Ammon's horn (tissue), 1 donor: ENCODE data around the gene SPATA13.
A peak's percentile ranks its signal among the peaks of the same experiment; 100 is the strongest.

Source experiments
- DNase-seq: peaks from one replicate; pipeline ENCODE4 v3.0.0-alpha.2; 2016; ENCODE audit warnings: low spot score

The SPATA13 gene

DNA sequence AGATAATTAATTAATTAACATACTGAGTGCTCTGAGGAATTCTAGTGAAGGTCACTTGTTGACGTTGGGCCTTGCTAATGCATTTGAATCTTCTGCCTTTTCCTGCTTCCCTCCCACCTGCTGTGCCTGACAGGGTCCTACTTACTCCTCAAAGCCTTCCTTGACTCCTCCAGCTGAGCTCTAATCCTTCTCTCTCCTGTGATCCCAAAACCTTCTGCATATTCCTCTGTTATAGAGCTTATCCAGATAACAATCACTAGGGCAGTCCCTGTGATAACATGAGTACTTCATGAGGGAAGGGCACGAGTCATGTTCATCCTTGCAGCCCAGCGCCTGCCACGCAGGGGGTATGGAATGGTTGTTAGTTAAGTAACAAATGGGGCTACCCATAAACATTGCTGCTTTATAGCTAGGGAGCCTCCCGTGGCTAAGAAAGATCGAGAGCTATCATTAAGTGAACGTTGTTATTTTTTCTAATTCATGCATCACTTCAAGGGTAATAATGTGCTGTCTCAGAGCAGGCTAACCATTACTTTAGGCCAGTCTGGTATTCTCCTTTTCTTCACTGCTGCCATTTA lies 19.1 kb upstream of the SPATA13 start:
- DNase-seq = no peak

DNA sequence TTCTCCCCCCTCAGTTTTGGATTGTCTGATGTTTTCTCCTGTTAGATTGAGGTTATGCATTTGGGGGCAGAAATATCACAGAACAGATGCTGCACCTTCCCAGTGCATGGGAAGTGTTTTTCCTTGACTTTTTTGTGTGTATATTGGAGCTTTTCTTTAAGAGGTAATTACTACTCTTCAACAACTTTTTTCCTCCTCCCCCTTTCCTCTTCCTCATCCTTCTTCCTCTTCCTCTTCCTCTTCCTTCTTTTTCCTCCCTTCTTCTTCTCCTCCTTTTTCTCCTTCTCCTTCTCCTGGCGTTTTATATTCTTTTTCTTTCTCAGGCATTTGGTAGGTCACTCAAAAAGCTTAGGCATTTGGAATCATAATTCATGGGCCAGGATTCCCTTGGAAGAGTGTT lies 18.1 kb upstream of the SPATA13 start:
- DNase-seq = no peak

DNA sequence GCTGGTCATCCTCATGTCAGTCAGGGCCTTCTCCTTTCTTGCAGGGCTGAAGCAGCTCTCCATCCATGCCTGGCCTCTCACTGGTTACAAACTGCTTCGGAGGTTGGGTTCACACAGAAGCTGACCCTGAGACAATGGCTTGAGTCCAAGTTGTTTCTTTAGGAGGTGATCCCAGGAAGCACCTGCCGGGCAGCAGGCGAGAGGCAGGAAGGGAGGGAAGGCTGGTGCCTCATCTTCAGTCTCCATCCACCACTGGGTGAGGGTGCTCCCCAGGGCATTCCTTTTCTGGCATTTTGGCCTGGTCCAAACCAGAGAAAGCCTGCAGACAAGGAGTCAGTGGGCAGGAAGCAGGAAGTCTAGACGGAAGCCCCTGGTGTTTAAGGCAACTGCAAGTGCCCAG lies 17.6 kb upstream of the SPATA13 start:
- no peak for DNase-seq

DNA sequence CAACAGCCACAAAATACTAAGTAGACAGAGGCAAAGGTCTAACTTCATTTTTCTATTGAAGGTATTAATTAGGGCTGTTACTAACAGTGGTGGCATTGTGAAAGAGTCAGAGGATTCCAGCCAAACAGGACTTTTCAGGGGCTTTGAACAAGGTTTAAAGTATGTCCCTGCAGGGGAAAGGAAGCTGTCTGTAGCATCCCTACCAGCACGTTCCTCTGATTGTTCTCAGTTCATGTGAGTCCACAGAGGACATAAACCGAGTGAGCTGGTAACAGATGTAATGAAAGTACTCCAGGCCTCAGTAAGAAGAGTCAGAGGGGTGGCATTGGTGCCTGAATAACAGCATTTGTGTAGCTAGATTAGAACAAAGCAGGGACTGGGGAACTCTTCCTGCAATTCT lies 15.3 kb upstream of the SPATA13 start:
- DNase-seq = no peak

DNA sequence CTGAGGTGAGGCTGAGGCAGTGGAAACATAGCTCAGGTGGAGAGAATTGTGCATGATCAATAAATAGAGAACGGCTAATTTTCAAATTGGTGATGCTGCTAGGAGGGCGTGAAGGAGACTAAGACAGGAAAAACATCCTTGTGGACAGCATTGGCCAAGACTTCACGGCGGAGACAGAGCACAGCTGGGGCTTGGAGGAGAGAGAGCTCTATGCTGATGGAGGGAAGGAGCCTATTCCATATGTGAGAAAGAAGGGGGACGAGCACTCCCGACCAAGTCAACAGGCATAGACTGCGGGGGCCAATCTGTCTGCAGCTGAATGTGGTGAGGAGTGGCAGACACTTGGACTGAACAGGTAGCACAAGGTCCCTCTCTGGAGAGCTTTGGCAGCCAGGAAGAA lies 14.8 kb upstream of the SPATA13 start:
- no peak for DNase-seq

DNA sequence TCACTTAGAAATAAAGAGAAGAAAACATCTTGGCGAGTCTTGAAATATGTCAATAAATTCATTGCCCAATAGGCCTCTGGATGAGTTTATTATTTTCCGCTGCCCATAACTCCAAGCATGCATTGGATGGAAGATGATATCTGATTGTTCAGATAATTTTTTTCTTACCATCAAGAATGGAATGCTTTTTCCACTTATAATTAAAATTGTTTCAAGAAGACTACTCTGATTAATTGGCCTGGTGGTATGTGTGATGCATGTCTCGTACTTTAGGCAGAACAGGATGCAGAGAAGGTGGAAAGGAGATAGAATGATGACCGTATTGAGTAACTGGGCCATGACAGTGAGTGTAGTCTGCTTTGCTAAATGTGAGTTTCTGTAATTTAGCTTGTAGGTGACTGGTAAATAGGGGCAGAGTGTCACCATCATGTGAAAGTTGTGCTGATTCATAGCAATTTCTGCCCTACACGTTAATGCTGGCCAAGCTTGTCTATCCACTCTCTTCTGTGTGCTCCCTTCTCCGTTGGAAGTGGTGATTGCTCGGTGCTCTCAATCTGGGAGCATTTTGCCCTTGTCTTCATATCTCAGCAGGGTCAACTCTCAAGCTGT lies 13.5 kb upstream of the SPATA13 start:
- no peak for DNase-seq

DNA sequence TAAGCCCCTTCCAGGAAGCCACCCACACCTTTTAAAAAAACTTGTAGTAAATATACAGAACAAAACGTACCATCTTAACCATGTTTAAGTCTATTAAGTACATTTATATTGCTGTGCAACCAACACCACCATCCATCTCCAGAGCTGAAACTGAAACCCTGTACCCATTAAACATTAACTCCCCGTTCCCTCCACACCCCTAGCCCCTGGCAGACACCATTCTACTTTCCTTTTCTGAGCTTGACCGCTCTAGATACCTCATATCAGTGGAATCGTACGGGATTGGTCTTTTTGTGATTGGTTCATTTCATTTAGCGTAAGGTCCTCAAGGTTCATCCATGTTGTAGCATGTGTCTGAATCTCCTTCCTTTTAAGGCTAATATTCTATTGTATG lies 13.0 kb upstream of the SPATA13 start:
- no peak for DNase-seq

DNA sequence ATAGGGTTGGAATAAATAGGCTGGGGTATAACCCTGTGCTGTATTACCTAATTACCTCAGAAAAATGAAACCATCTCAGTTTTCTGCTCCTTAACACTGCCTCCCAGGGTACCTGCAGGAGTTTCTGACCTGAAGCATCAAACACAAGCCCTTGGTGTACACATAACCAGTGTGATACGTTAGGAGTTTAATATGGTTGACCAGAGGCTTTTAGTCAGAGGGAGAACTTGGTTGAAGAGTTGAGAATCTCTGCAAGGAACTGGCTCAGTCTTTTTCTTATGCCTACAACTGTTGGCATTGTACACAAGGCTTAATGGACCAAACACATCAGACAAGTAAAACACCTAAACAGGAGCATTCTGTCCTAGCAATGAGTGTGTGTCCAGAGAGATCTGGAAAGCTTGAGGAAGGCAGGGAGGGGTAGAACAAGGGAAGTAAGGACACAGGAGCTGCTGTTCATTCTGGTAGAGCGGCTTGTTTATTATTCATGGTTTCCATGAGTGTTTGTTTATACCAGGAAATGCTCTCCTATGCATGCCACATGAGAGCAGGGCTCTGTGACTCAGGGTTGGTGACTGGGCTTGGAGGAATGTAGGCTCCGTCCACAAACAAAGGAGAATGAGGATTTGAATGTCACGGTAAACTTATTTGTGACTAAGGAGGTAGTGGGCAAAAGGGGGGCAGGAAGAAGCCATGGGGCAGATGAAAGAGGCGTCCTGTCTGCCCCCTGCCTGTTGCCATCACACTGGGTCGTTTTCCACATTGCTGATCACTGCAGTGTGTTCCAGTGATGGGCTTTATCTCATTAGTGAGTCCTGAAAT lies 11.9 kb upstream of the SPATA13 start:
- DNase-seq = no peak

DNA sequence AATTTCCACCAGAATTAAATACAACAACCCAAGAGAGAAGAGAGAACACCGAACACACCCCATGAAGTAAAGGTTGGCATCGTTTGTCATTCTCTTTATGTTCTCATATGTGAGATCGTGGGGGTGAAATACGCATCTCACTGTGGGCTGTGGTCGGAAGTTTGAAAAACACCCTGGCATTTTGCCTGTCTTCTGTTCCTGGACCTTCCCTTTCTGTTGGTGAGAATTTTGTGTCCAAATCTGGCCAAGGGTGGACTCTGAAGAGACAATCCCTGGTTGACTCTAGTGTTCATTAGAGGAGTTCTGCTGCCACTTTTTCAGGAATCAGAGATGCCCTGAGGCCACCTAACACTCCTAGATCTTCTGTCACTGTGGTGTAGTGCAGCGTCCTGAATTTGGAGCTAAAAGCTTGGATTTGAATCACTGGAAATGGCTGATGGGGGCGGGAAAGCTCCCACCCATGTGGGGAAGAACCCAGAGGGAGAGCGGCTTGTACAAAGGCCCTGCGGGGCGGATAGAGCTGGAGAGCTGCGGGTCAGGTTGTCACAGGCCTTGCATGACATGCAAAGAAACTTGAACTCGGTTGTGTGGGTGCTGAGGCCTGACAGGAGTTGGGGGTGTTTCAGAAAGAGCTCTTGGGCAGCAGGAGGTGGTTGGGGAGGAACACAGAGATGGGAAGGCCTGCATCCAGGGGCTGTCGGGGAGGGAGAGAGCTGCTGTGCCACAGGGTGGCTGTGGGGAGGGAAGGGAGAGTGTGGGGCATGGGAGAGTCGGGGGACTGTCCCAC lies 11.1 kb upstream of the SPATA13 start:
- DNase-seq = no peak

DNA sequence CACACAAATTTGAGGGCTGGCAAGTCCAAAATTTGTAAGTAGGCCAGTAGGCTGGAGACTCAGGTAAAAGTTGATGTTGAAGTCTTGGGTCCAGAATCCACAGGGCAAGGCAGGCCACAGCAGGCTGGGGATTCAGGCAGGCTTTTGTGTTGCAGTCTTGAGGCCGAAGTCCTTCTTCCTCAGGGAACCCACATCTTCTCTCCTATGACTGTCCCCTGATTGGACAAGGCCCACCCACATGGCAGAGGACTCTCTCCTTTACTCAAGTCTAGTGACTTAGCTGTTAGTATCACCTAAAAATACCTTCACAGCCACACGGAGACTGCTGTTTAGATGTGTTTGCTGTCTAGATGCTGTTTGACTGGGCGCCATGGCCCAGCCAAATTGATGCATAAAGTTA lies 9.9 kb upstream of the SPATA13 start:
- no peak for DNase-seq

DNA sequence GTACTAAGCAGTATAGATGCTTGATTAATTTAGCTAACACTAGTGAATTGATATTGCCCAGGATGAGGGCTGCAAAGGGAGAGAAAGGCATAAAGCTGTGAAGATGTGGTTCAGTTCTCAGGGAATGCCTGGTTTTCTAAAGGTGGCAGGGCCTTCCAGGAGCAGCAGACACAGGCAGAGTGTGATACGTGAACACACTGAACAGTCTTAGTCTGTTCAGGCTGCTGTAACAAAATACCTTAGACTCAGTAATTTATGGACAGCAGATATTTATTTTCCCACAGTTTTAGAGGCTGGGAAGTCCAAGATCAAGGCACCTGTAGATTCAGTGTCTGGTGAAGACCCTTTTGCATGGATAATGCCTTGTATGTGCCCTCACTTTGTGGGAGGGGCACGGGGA lies 8.7 kb upstream of the SPATA13 start:
- DNase-seq = no peak

DNA sequence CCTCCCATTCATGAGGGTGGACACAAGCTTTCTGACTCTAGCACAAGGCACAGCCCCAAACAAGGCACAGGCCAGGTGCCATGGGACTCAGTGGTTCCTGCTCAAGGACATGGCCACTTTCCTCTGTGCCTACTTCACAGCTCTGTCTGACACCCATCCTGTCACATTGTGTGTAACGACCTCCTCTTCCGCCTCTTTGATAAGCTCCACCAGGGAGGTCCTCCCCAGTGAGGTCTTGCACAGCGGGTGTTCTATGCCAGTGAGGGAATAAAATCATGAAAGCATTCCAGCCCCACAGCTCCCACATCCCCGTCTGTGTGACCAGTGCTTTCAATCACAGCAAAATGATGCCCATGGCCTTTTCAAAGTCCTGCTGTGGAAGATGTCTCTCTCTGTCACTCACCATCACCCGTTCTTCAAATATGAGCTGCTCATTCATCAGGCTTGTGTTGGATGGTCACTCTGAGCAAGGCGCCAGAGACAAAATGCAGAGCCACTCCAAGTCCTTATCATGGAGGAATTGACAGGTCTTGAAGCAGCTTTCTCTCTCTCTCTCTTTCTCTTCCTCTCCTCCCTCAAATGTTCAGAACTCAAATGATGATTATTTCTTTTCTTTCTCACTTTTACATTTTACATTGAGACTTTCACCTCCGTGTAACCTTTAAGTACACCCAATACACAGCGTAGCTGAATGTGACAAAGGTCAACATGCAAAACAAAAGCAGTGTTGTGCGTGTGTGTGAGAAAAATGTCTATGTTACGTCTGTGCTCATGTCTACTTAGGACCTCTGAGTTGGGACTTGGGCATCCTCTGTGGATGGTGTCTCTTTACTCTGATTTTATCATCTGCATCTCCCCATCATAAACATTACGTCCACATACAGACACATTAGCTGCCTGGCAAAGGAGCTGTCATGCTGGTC lies 8.0 kb upstream of the SPATA13 start:
- DNase-seq = no peak

DNA sequence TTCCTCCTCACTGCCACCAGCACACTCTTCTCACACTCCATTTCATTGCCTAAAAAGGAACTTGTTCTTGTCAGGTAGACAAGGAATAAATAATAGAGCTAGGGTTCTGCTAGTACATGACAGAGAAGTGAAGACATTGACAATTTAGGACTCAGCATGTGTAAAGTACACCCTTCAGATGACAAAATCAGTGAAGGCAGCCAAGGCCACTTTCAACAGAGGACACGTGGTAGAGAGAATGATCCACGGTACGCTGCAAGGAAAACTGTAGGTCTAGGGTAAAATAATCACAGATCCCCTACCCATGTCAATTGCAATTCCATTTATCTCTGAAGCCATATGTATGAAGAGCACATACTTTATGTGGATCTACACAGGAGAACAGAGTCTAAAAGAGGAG lies 7.2 kb upstream of the SPATA13 start:
- DNase-seq = no peak

DNA sequence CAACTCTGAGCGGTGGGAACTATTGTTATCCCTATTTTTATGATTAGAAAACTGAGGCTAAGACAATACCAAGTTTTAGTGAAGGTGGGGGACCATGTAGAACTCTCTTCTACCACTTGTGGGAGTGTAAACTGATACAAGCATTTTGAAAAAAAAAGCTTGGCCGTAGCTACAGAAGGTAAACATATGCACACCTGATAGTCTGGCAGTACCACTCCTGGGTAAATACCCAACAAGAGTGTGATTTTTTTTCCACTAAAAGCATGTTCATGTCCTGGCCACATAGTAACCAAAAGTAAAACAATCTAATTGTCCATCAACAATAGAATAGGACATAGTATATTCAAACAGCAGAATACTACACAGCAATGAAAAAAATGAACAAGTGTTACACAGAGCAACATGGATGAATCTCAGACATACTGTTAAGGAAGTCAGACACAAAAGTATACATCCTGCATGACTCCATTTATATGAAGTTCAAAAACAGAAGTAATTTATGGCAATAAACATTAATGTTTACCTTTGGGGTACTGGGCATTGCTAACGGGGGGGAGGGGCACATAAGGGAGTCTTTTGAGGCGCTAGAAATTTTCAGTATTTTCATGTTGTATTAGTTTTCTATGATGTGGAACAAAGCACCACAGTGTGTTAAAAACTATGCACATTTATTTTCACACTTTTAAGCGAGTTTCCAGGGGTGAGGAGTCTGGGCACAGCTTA lies 6.4 kb upstream of the SPATA13 start:
- DNase-seq = no peak

DNA sequence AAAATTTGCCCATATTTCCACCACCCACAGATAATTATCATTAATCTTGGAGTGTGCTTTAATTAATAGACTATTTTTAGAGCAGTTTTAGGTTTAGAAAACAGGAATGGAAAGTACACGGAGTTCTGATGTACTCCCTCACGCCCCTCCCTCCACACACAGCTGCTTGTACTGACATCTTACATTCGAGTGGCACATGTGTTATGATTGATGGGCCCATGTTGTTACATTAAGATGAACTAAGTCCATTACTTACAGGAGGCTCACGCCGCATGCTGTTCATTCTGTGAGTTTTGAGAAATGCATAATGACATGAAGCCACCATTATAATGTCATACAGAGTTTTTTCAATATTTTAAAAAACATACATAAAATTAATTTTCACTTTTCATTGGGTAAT lies 1.2 kb upstream of the SPATA13 start:
- no peak for DNase-seq

DNA sequence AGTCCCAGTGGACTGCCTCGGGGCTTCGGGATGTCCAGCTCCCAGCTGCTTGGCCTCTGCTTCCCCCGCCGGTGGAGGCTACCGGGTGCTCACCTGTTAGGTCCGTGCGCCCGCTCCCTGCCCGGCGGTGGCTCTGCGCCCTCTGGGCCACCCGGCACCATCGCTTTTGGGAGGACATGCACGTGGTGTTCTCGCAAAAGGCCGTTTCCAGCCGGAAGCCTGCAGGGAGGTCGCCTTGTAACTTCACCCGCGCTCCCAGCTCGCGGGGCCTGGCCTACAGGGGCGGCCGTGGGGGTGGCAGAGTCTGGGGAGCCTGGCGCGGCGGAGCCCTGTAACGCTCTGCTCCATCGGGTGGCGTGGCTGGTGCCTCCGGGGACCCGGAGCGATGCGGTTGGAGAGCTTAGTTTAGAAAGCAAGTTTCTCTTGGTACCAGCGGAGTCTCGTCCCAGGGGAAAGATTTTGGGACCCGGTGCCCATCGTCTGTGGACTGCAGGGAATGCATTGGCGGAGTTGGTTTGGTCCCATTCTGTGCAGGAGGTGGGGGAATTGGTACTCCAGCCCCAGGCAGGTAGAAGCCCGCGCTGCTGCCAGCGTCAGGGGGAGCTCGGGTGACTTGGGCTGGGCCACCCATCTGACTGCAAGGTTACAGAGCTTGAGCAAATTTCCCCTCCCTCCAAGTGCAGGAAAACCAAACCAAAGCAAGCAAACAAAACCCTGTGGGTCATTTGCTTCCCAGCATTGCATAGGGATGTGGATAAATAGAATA lies 673 bp downstream of the SPATA13 start:
- DNase-seq = peak; percentile 57

DNA sequence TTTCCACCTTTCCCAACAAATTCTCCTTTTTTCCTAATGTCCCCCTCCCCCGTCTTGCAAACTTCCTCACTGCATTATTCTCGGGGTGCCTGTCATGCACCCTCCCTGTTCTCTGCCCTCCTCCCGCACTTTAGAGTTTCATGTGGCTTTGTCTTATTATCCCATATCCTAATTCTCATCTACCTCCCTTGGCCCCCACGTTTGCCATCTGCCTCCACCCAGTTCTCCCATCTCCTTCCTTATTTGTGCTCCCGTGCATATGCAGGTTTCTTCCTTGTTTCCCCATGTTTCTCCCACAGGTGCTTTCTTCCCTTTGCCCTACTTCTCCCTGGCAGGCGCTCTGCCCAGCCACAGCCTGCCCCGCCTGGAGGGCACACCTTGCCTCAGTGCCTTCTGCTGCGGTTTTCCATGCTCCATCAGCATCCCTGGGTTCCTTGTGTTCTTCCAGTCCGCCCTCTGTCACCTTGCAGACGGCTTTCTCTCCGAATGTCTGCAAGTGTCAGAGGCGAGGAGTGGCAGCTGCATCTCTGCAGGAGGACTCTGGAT lies 1.5 kb downstream of the SPATA13 start:
- DNase-seq = no peak

DNA sequence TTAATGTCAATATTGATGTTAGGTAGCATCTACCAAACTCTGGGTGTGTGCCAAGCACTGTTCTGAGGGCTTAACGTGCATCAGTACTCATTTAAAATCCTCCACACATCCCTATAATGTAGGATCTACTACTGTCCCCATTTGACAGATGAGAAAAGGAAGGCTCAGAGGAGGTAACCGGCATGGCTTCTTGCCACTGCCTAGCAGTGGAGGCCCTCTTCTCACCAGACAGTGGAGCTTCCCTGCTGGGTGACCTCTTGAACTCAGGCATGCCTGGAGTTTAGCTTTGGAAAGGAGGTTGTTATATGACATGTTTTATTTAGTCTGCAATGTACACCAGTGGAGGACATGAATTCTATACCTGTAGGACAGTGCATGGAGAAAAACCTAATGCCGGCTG lies 2.1 kb downstream of the SPATA13 start:
- DNase-seq = no peak

DNA sequence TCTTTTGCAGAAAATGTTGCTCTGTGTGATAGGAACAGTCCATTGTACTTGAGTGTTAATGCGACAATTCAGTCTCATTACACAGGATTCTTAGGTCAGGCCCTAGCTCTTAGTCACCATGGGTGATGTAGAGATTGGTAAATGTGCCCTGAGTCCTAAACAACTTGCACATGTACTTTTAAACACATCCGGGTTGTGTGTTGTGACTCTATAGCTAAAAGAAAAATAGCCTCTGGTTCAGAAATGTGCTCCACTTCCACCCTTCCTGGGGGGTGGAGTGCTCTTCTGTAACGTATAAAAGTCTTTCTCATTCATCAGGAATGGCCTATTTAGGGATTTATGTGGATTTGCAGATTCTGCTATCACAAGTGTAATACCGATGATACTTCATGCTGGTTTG lies 5.2 kb downstream of the SPATA13 start:
- no peak for DNase-seq

DNA sequence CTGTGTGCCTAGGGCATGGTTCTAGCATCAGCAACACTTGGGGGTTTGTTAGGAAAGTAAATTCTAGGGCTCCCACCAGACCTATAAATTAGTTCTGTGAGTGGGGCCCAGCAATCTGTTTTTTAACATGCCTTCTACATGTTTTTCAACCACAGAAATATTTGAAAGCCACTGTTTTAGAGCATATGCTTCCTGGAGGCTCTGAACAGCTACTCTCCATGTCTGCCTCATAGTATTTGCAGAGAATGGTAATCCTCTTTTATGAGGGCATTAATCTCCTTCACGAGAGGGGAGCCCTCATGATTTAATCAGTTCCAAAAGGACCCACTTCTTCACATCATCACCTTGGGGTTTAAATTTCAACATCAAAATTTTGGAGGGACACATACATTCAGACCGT lies 6.0 kb downstream of the SPATA13 start:
- DNase-seq = no peak
